SK-N-SH (cell line): ENCODE measurements around the gene TRIM15. TPM values are rescaled to one million over a fixed set of nuclear protein-coding genes. Genes with fewer than 3 reads are reported as not detected.
A peak's percentile ranks its signal among the peaks of the same experiment; 100 is the strongest.

ENCODE experiments used
- CTCF ChIA-PET: fragments of 300-600, 350-600 bp; formaldehyde crosslinking; extraction: SDS; loops from one replicate; lab custom pipeline; 2021; lab: Yijun Ruan, JAX
- POLR2A ChIA-PET: fragments of 350-600 bp; sonication (Branson Sonifier 250); formaldehyde crosslinking; extraction: SDS; loops from one replicate; lab custom pipeline; 2020; ENCODE audit warnings: antibody characterized with exemption, inconsistent platforms; lab: Yijun Ruan, JAX
- DNase-seq: peaks from one replicate; pipeline ENCODE4 v3.0.0; 2012
- H2AFZ ChIP-seq: fragments of 200-600 bp; sonication (generic); 2 replicates; pipeline ENCODE4 v1.8.1; 2016; ENCODE audit warnings: antibody characterized with exemption, mild to moderate bottlenecking, low read depth
- H3F3A ChIP-seq: fragments of 200-600 bp; sonication (generic); replicated peaks from 2 replicates; pipeline ENCODE3; 2016; ENCODE audit warnings: antibody characterized with exemption, mild to moderate bottlenecking; ENCODE audit not compliant: insufficient read depth
- H3K27ac ChIP-seq, 2 experiments: fragments of 200-500 bp in 1 of 2; fragments of 200-600 bp in 1 of 2; sonication (Bioruptor generic) in 1 of 2; sonication (generic), shearing (Covaris generic) in 1 of 2; 2 replicates each; pipeline versions ENCODE4 v1.5.1 to v1.6.1; 2014 to 2016; ENCODE audit warnings: low read depth in 2 of 2, inconsistent platforms in 1 of 2, low read length in 1 of 2, mild to moderate bottlenecking in 1 of 2, mixed read lengths in 1 of 2
- H3K27me3 ChIP-seq: fragments of 200-600 bp; sonication (generic), shearing (Covaris generic); 2 replicates; pipeline ENCODE4 v1.6.1; 2016; ENCODE audit warnings: mixed run types; ENCODE audit not compliant: insufficient read depth
- H3K36me3 ChIP-seq, 2 experiments: fragments of 200-500 bp in 1 of 2; fragments of 200-600 bp in 1 of 2; sonication (Bioruptor generic) in 1 of 2; sonication (generic) in 1 of 2; replicated peaks in 1 of 2; 2 replicates each; pipeline versions ENCODE3 to v1.5.1; 2014 to 2016; ENCODE audit warnings: low read length in 1 of 2, mild to moderate bottlenecking in 1 of 2; ENCODE audit not compliant: insufficient read depth in 2 of 2, control insufficient read depth in 1 of 2
- H3K4me1 ChIP-seq, 2 experiments: fragments of 200-500 bp in 1 of 2; fragments of 200-600 bp in 1 of 2; sonication (Bioruptor generic) in 1 of 2; sonication (generic), shearing (Covaris generic) in 1 of 2; 2 replicates each; pipeline versions ENCODE4 v1.5.1 to v1.6.1; 2014 to 2016; ENCODE audit warnings: low read depth in 1 of 2, low read length in 1 of 2, mixed run types in 1 of 2; ENCODE audit not compliant: insufficient read depth in 2 of 2, control insufficient read depth in 1 of 2
- H3K4me2 ChIP-seq: fragments of 200-600 bp; sonication (generic), shearing (Covaris generic); 2 replicates; pipeline ENCODE4 v1.6.1; 2017; ENCODE audit warnings: mixed run types
- H3K4me3 ChIP-seq, 2 experiments: fragments of 200-500 bp in 1 of 2; fragments of 200-600 bp in 1 of 2; sonication (Bioruptor generic) in 1 of 2; sonication (generic), shearing (Covaris generic) in 1 of 2; 2 replicates each; pipeline versions ENCODE4 v1.5.1 to v1.8.1; 2014 to 2016; ENCODE audit warnings: low read depth in 2 of 2, inconsistent platforms in 1 of 2, low read length in 1 of 2, mild to moderate bottlenecking in 1 of 2, mixed read lengths in 1 of 2, moderate library complexity in 1 of 2
- H3K79me2 ChIP-seq: fragments of 200-600 bp; sonication (generic); 2 replicates; pipeline ENCODE4 v1.8.1; 2017; ENCODE audit warnings: mild to moderate bottlenecking; ENCODE audit not compliant: insufficient read depth
- H3K9ac ChIP-seq: fragments of 200-600 bp; sonication (generic); 2 replicates; pipeline ENCODE4 v1.6.1; 2017; ENCODE audit warnings: mixed run types
- H3K9me2 ChIP-seq: fragments of 200-600 bp; sonication (generic); 2 replicates; pipeline ENCODE4 v1.6.1; 2017; ENCODE audit warnings: mixed run types
- H3K9me3 ChIP-seq: fragments of 200-600 bp; sonication (generic); 2 replicates; pipeline ENCODE4 v1.6.1; 2017; ENCODE audit warnings: mixed run types, mild to moderate bottlenecking, moderate library complexity
- H4K20me1 ChIP-seq: fragments of 200-600 bp; sonication (generic); 2 replicates; pipeline ENCODE4 v1.6.1; 2017; ENCODE audit warnings: mild to moderate bottlenecking, mixed run types; ENCODE audit not compliant: insufficient read depth
- FOSL2 ChIP-seq: IDR thresholded peaks from 2 replicates; pipeline ENCODE4 v1.4.0; 2012; ENCODE audit warnings: low read depth, mild to moderate bottlenecking, moderate library complexity, borderline replicate concordance
- GABPA ChIP-seq: IDR thresholded peaks from 2 replicates; pipeline ENCODE4 v1.4.0; 2012; ENCODE audit warnings: low read depth, mild to moderate bottlenecking
- MEF2A ChIP-seq: IDR thresholded peaks from 2 replicates; pipeline ENCODE4 v1.4.0; 2012; ENCODE audit warnings: low read depth, borderline replicate concordance
- POLR2AphosphoS5 ChIP-seq: IDR thresholded peaks from 2 replicates; pipeline ENCODE4 v1.6.1; 2012; ENCODE audit warnings: low read depth, low read length
- WGBS: methylation state at CpG from one replicate; pipeline ENCODE4 v1.1.6; 2017; ENCODE audit warnings: low lambda C conversion rate; 5-methylcytosine and 5-hydroxymethylcytosine counted together
- polyA plus RNA-seq, 3 experiments: library from polyadenylated mRNA; depleted of rRNA; stranded (reverse); fragments of >200 nt; gene quantifications; 2 replicates each; pipeline ENCODE4 v1.2.3, GENCODE V29; 2012
- TF ChIP-seq, protein P1 (sequence below): IDR thresholded peaks from 2 replicates; pipeline ENCODE4 v1.6.1; 2012; ENCODE audit warnings: mild to moderate bottlenecking, low read depth, low read length, moderate library complexity
- TF ChIP-seq, protein P2 (sequence below): fragments of 200-600 bp; sonication (generic); IDR thresholded peaks from 2 replicates; pipeline ENCODE4 v1.6.1; 2017; ENCODE audit warnings: antibody characterized with exemption, mild to moderate bottlenecking, moderate library complexity
- TF ChIP-seq, protein P3 (sequence below): IDR thresholded peaks from 2 replicates; pipeline ENCODE4 v1.4.0; 2012; ENCODE audit warnings: low read depth, borderline replicate concordance

TRIM15 gene
- polyA plus RNA-seq, 1 of the 3 experiments (the other 2 are of a cell fraction), result not detected

DNA sequence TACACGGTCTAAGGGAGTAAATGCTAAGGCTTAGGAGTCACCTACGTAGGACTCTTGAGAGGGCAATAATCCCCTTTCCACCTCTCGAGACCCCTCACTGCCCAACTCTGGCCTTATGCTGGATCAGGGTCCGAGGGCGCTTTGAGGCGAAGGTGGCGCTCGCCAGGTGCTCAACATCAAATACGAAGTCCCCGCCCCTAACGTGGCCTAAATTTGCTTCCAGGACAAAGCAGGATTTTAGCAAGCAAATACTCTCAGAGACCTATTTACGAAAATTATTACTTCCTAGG lies 50.3 kb downstream of the TRIM15 start:
- Histone ChIP-seq H3K4me1 (peaks cover 10 to 13% of the 10 kb centered on the region in 2 experiments; a peak in 3 of 4 replicates), H3K27me3 (no peaks in the 10 kb centered on the region), H3K4me2 (peak overlapping the region; percentile 97), H2AFZ (peak overlapping the region; percentile 99), H3F3A (peaks cover 4% of the 10 kb centered on the region), H3K36me3 (no peaks in the 10 kb centered on the region), H3K9me3 (no peaks in the 10 kb centered on the region), H3K9me2 (no peaks in the 10 kb centered on the region), H3K79me2 (peaks cover 41% of the 10 kb centered on the region), H3K4me3 (peak overlapping the region; percentile 86 to 91)
- CTCF ChIA-PET, result interaction anchor here (0.6 to 1.1 kb wide), 4 partner anchors 25 to 183 kb away, joined by 3 to 4 read pairs (median 3); no protein-coding TSS in a partner anchor
- no peak for DNase-seq
- no peak for TF ChIP-seq GABPA
- TF ChIP-seq, protein P1, sequence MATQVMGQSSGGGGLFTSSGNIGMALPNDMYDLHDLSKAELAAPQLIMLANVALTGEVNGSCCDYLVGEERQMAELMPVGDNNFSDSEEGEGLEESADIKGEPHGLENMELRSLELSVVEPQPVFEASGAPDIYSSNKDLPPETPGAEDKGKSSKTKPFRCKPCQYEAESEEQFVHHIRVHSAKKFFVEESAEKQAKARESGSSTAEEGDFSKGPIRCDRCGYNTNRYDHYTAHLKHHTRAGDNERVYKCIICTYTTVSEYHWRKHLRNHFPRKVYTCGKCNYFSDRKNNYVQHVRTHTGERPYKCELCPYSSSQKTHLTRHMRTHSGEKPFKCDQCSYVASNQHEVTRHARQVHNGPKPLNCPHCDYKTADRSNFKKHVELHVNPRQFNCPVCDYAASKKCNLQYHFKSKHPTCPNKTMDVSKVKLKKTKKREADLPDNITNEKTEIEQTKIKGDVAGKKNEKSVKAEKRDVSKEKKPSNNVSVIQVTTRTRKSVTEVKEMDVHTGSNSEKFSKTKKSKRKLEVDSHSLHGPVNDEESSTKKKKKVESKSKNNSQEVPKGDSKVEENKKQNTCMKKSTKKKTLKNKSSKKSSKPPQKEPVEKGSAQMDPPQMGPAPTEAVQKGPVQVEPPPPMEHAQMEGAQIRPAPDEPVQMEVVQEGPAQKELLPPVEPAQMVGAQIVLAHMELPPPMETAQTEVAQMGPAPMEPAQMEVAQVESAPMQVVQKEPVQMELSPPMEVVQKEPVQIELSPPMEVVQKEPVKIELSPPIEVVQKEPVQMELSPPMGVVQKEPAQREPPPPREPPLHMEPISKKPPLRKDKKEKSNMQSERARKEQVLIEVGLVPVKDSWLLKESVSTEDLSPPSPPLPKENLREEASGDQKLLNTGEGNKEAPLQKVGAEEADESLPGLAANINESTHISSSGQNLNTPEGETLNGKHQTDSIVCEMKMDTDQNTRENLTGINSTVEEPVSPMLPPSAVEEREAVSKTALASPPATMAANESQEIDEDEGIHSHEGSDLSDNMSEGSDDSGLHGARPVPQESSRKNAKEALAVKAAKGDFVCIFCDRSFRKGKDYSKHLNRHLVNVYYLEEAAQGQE, result no peak
- TF ChIP-seq FOSL2, result no peak
- TF ChIP-seq MEF2A, result no peak
- TF ChIP-seq, protein P2, sequence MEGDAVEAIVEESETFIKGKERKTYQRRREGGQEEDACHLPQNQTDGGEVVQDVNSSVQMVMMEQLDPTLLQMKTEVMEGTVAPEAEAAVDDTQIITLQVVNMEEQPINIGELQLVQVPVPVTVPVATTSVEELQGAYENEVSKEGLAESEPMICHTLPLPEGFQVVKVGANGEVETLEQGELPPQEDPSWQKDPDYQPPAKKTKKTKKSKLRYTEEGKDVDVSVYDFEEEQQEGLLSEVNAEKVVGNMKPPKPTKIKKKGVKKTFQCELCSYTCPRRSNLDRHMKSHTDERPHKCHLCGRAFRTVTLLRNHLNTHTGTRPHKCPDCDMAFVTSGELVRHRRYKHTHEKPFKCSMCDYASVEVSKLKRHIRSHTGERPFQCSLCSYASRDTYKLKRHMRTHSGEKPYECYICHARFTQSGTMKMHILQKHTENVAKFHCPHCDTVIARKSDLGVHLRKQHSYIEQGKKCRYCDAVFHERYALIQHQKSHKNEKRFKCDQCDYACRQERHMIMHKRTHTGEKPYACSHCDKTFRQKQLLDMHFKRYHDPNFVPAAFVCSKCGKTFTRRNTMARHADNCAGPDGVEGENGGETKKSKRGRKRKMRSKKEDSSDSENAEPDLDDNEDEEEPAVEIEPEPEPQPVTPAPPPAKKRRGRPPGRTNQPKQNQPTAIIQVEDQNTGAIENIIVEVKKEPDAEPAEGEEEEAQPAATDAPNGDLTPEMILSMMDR, result no peak
- no peak for TF ChIP-seq POLR2AphosphoS5
- TF ChIP-seq, protein P3, sequence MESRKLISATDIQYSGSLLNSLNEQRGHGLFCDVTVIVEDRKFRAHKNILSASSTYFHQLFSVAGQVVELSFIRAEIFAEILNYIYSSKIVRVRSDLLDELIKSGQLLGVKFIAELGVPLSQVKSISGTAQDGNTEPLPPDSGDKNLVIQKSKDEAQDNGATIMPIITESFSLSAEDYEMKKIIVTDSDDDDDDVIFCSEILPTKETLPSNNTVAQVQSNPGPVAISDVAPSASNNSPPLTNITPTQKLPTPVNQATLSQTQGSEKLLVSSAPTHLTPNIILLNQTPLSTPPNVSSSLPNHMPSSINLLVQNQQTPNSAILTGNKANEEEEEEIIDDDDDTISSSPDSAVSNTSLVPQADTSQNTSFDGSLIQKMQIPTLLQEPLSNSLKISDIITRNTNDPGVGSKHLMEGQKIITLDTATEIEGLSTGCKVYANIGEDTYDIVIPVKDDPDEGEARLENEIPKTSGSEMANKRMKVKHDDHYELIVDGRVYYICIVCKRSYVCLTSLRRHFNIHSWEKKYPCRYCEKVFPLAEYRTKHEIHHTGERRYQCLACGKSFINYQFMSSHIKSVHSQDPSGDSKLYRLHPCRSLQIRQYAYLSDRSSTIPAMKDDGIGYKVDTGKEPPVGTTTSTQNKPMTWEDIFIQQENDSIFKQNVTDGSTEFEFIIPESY, result no peak
- TF ChIP-seq, all 33 proteins: peak for 0
- H3K27ac ChIP-seq, result peak overlapping the region; percentile 80 to 94
- 0% methylated on average over 10 of the region's 12 CpGs for WGBS
- H3K9ac ChIP-seq, result peak overlapping the region; percentile 67
- POLR2A ChIA-PET, result interaction anchor here (1.4 to 2.5 kb wide), 2 partner anchors 10 to 113 kb away, joined by 4 to 10 read pairs; partner anchors contain the start of gene TRIM39
- peaks cover 9% of the 10 kb centered on the region; the same call in 1 of the 2 replicates for H4K20me1 ChIP-seq
